Smooth muscle cell of the umbilical artery (primary cell): ENCODE results near the gene OTOP2. TPM values are rescaled to one million over a fixed set of nuclear protein-coding genes. Genes with fewer than 3 reads are reported as not detected.

ENCODE experiments used
- total RNA-seq: library from RNA; depleted of rRNA; stranded (reverse); fragments of >200 nt; gene quantifications from 2 replicates; pipeline ENCODE4 v1.2.3, GENCODE V29; 2014

Gene OTOP2, protein sequence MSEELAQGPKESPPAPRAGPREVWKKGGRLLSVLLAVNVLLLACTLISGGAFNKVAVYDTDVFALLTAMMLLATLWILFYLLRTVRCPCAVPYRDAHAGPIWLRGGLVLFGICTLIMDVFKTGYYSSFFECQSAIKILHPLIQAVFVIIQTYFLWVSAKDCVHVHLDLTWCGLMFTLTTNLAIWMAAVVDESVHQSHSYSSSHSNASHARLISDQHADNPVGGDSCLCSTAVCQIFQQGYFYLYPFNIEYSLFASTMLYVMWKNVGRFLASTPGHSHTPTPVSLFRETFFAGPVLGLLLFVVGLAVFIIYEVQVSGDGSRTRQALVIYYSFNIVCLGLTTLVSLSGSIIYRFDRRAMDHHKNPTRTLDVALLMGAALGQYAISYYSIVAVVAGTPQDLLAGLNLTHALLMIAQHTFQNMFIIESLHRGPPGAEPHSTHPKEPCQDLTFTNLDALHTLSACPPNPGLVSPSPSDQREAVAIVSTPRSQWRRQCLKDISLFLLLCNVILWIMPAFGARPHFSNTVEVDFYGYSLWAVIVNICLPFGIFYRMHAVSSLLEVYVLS
- total RNA-seq: not detected in 2 replicates

GRCh38 chr17:74924250-74924948, at the start of gene OTOP2:
Gene OTOP2 (plus strand): TSS chr17:74924273. CDS start chr17:74924633, 360 bp downstream.

DNA sequence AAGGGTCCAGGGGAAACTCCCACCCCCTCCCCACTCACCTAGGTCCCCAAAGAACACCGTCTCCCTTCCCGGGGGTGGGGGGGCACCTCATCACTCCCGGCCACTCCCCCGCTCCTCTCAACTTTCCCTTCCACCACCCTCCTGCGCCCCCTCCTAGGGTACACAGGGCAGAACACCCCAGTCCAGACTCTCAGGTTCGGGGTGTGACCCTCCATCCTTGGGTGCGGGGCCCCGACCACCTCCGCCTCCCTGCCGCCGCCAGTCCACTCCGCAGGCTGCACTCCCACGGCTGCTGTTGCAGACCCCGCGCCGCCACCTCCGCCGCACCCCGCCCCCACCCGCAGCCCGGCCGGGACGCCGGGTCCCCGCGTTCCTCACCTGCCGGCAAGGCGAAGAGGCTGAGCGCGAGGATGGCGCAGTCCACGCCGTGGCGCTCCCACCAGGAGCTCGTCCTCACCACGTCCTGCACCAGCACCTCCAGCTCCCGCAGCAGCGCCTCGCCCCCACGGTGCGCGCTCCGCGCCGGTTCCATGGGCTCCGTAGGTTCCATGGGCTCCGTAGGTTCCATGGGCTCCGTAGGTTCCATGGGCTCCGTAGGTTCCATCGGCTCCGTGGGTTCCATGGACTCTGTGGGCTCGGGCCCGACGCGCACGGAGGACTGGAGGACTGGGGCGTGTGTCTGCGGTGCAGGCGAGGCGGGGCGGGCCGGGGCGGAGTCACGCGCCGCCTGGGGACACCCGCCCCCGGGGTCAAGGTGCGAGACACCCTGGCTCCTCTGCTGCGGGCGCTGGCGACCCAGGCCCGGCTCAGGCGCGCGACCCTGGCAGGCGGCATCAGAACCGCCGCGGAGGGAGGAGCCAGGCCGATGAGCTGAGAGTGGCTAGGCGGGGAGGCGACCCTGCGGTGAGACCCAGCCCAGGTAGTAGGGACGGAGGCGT, 30.8 kb upstream of the OTOP2 start, which contains the start of gene FADS6:
Gene FADS6 (minus strand): TSS at position 660 of the 938 bp plus-strand sequence. CDS start 38 bp downstream, at position 622.

GRCh38 chr17:74922694-74923537, 1.2 kb upstream of the OTOP2 start, which contains the start of gene USH1G:
Gene USH1G (minus strand): TSS chr17:74923255. CDS start chr17:74923073, 182 bp downstream.

GRCh38 chr17:74935585-74936469, 11.8 kb downstream of the OTOP2 start, which contains the start of gene OTOP3:
Gene OTOP3 (plus strand): TSS chr17:74935898. CDS start chr17:74935922, 24 bp downstream.

GRCh38 chr17:74972107-74972972, 48.3 kb downstream of the OTOP2 start, which contains the start of gene HID1:
Gene HID1 (minus strand): TSS chr17:74972759. CDS start chr17:74972656, 103 bp downstream.

Other genes starting within 250 kb of the OTOP2 start
- not detected in 2 replicates for gene CD300LF, start 211.3 kb upstream of the OTOP2 start, total RNA-seq
- gene RAB37, start 187.0 kb upstream of the OTOP2 start, total RNA-seq: 0.23 and 0.30 TPM in 2 replicates
- 14.6 and 37.0 TPM in 2 replicates for gene NHERF1, start 175.6 kb upstream of the OTOP2 start, total RNA-seq
- gene NAT9, start 147.9 kb upstream of the OTOP2 start, total RNA-seq: 55.5 and 64.7 TPM in 2 replicates
- 0.18 and 0.30 TPM in 2 replicates for gene GRIN2C, start 64.4 kb upstream of the OTOP2 start, total RNA-seq
- 45.0 and 52.9 TPM in 2 replicates for gene FDXR, start 51.3 kb upstream of the OTOP2 start, total RNA-seq
- not detected in 2 replicates for gene FADS6, start 30.6 kb upstream of the OTOP2 start, total RNA-seq
- gene USH1G, start 1.0 kb upstream of the OTOP2 start, total RNA-seq: not detected in 2 replicates
- gene OTOP3, start 11.6 kb downstream of the OTOP2 start, total RNA-seq: not detected in 2 replicates
- 0.18 and 0.30 TPM in 2 replicates for gene HID1, start 48.5 kb downstream of the OTOP2 start, total RNA-seq
- gene CDR2L, start 63.4 kb downstream of the OTOP2 start, total RNA-seq: 19.9 and 47.2 TPM in 2 replicates
- gene MRPL58, start 88.4 kb downstream of the OTOP2 start, total RNA-seq: 18.8 and 22.0 TPM in 2 replicates
- gene ATP5PD, start 122.7 kb downstream of the OTOP2 start, total RNA-seq: 202 and 315 TPM in 2 replicates
- 12.2 and 20.9 TPM in 2 replicates for gene KCTD2, start 123.0 kb downstream of the OTOP2 start, total RNA-seq
- 7.4 and 12.3 TPM in 2 replicates for gene SLC16A5, start 163.7 kb downstream of the OTOP2 start, total RNA-seq
- gene ARMC7, start 185.7 kb downstream of the OTOP2 start, total RNA-seq: 1.8 and 2.8 TPM in 2 replicates
- gene NT5C, start 207.5 kb downstream of the OTOP2 start, total RNA-seq: 23.8 and 29.9 TPM in 2 replicates
- 93.2 and 179 TPM in 2 replicates for gene JPT1, start 230.2 kb downstream of the OTOP2 start, total RNA-seq